ENCODE results near the gene TMEM11. TPM values are rescaled to one million over a fixed set of nuclear protein-coding genes. Genes with fewer than 3 reads are reported as not detected.
A peak's percentile ranks its signal among the peaks of the same experiment; 100 is the strongest.

The TMEM11 gene
- total and polyA plus RNA-seq, 2 of the 8 experiments (the other 6 are each of a cell fraction or from before 2014, with no cell fraction given): 33.3 to 90.4 TPM

- FAIRE-seq (no peak), DNase-seq (ENCODE audit: low read depth in 1 of 2, low spot score in 2 of 2) (peak in 1 of 2 experiments; percentile 57)
- Histone ChIP-seq H2BK120ac (replicated peaks; ENCODE audit: low read depth, low read length) (no peak overlapping the region), H4K8ac (ENCODE audit: extremely low read depth, insufficient read depth, low read length) (peak overlapping the region; percentile 69), H3K4ac (replicated peaks; ENCODE audit: insufficient read length, low read depth, low read length) (peak overlapping the region; percentile 17), H3K56ac (replicated peaks; ENCODE audit: insufficient read length, low read depth, low read length) (no peak overlapping the region), H3K23ac (ENCODE audit: insufficient read length) (no peak overlapping the region), H2BK12ac (ENCODE audit: low read depth, low read length) (peak overlapping the region; percentile 45; the same call in 1 of the 2 replicates), H4K20me1 (replicated peaks in 1 of 2; ENCODE audit: control insufficient read depth in 1 of 2, insufficient read depth in 2 of 2, low read length in 2 of 2) (peaks cover 0 to 4% of the 10 kb centered on the region in 2 experiments), H2BK20ac (ENCODE audit: low read length) (peak overlapping the region; percentile 9; the same call in 1 of the 2 replicates), H3K14ac (ENCODE audit: insufficient read length) (no peak overlapping the region), H3K79me2 (ENCODE audit: control insufficient read depth in 1 of 2, insufficient read depth in 2 of 2, low read length in 2 of 2) (no peaks in the 10 kb centered on the region), H4K91ac (replicated peaks; ENCODE audit: insufficient read length, low read length) (peak overlapping the region; percentile 78), H4K5ac (ENCODE audit: insufficient read length, low read depth, low read length) (peak overlapping the region; percentile 13), H3K4me3 (ENCODE audit: extremely low read depth in 1 of 4, insufficient read depth in 2 of 4, low read depth in 3 of 4, low read length in 4 of 4) (no peak overlapping the region), H2AFZ (ENCODE audit: low read length) (no peak overlapping the region), H3K9ac (replicated peaks in 1 of 4; ENCODE audit: extremely low read depth in 1 of 4, low read depth in 3 of 4, low read length in 3 of 4) (0 out of 7 replicates have a peak overlapping the region, but pooled peaks of 1 of the 4 experiments have one; percentile 1), H3K36me3 (ENCODE audit: control insufficient read depth in 2 of 4, insufficient read depth in 4 of 4, low read length in 3 of 4) (no peaks in the 10 kb centered on the region), H2AK5ac (ENCODE audit: low read depth, low read length) (0 out of 2 replicates have a peak overlapping the region, but pooled peaks have one; percentile 29), H3K27ac (ENCODE audit: low read depth, low read length) (peak overlapping the region; percentile 8; the same call in 1 of the 2 replicates), H3K79me1 (ENCODE audit: low read depth, low read length) (no peaks in the 10 kb centered on the region; the same call in 1 of the 2 replicates), H2BK5ac (ENCODE audit: low read depth, low read length) (peak overlapping the region; percentile 78; the same call in 1 of the 2 replicates), H3K4me2 (ENCODE audit: insufficient read depth in 1 of 2, low read depth in 2 of 2, low read length in 2 of 2) (peak overlapping the region; percentile 12 to 29; a peak in 2 of 4 replicates), H2BK15ac (ENCODE audit: low read length) (0 out of 2 replicates have a peak overlapping the region, but pooled peaks have one; percentile 19), H3K18ac (ENCODE audit: extremely low read depth, low read length) (peak overlapping the region; percentile 90), H3K27me3 (replicated peaks in 1 of 4; ENCODE audit: control insufficient read depth in 3 of 4, extremely low read depth in 1 of 4, insufficient read depth in 3 of 4, low read length in 3 of 4) (no peaks in the 10 kb centered on the region), H3K9me3 (ENCODE audit: insufficient read depth in 2 of 2, low read depth in 1 of 2, low read length in 1 of 2) (no peaks in the 10 kb centered on the region), H3K4me1 (replicated peaks in 1 of 4; ENCODE audit: control insufficient read depth in 3 of 4, insufficient read depth in 4 of 4, low read length in 3 of 4) (peaks cover 3 to 18% (median 11%) of the 10 kb centered on the region in 4 experiments), H3K23me2 (ENCODE audit: low read depth, low read length) (peaks cover 9% of the 10 kb centered on the region; the same call in 1 of the 2 replicates)
- 76% methylated on average over 12 of the region's 12 CpGs; no CpG with 5 or more reads in 1 of the 2 experiments for WGBS, 2 experiments (ENCODE audit: extremely low coverage in 1 of 2, insufficient coverage in 1 of 2, insufficient read length in 1 of 2, insufficient replicate concordance in 2 of 2, low coverage in 1 of 2, low lambda C conversion rate in 2 of 2, missing lambda C conversion rate in 1 of 2)
- POLR2A ChIA-PET (ENCODE audit: partially characterized antibody): interaction anchor here (0.6 to 2.7 kb wide), 10 partner anchors 9 to 197 kb away, joined by 3 to 9 read pairs (median 4); partner anchors contain the start of genes DHRS7B, TMEM11 and USP22
- CTCF ChIA-PET (ENCODE audit: partially characterized antibody): interaction anchor here (0.7 to 6.0 kb wide), 27 partner anchors 8 to 128 kb away, joined by 3 to 42 read pairs (median 4); no protein-coding TSS in a partner anchor
- TF ChIP-seq EGR1 (IDR thresholded peaks at IDR 0.05; ENCODE audit: borderline replicate concordance, low read depth, low read length) (no peak), ZNF274 (IDR thresholded peaks at IDR 0.05; ENCODE audit: borderline replicate concordance, extremely low read depth, low read length) (no peak), ASH2L (IDR thresholded peaks at IDR 0.05; ENCODE audit: low read length) (peak; percentile 54), CEBPB (IDR thresholded peaks at IDR 0.05; ENCODE audit: low read depth, low read length) (peak; percentile 23; the same call in 1 of the 2 replicates), SP4 (IDR thresholded peaks at IDR 0.05; ENCODE audit: low read length) (no peak), CHD1 (IDR thresholded peaks at IDR 0.05; ENCODE audit: low read depth, low read length) (no peak), POLR2AphosphoS5 (IDR thresholded peaks at IDR 0.05; ENCODE audit: low read depth, low read length) (0 out of 2 replicates have a peak, but pooled peaks have one; percentile 9), SIX5 (IDR thresholded peaks at IDR 0.05; ENCODE audit: low read depth, low read length) (no peak), RAD21 (IDR thresholded peaks at IDR 0.05 in 1 of 2, conservative IDR thresholded peaks at IDR 0.05 in 1 of 2; ENCODE audit: low read depth in 2 of 2, low read length in 2 of 2) (peak; percentile 37 to 49), TCF12 (IDR thresholded peaks at IDR 0.05; ENCODE audit: low read depth, low read length) (no peak)
- TF ChIP-seq, protein P1, sequence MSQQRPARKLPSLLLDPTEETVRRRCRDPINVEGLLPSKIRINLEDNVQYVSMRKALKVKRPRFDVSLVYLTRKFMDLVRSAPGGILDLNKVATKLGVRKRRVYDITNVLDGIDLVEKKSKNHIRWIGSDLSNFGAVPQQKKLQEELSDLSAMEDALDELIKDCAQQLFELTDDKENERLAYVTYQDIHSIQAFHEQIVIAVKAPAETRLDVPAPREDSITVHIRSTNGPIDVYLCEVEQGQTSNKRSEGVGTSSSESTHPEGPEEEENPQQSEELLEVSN (IDR thresholded peaks at IDR 0.05): no peak
These were observed 25.9 kb upstream of the TMEM11 start for GRCh38 chr17:21239680-21240368.

All from H1 (cell line).